IMR-90 (cell line): ENCODE measurements around the gene CTNNA1. TPM values are rescaled to one million over a fixed set of nuclear protein-coding genes. Genes with fewer than 3 reads are reported as not detected.

Source experiments
- ATAC-seq: fragments of 200-7000 bp; cut with Tn5 transposase; 2 replicates; pipeline ENCODE4 v1.9.1; 2020; ENCODE audit warnings: low read depth, mild to moderate bottlenecking, moderate library complexity
- BruUV-seq: library from RNA; stranded (reverse); fragments of 400-500 nt; replicated peaks from 2 replicates; lab custom pipeline; 2021; lab: Mats Ljungman, UMichigan
- CTCF ChIA-PET: fragments of 300-600 bp; formaldehyde crosslinking; extraction: SDS; loops from one replicate; lab custom pipeline; 2021; ENCODE audit warnings: antibody characterized with exemption; lab: Yijun Ruan, JAX
- POLR2A ChIA-PET: fragments of 300-600 bp; sonication (Branson Sonifier 250); formaldehyde crosslinking; loops from one replicate; lab custom pipeline; 2022; ENCODE audit warnings: antibody characterized with exemption; ENCODE audit not compliant: unreplicated experiment; lab: Charles Lee
- DNase-seq: peaks from one replicate; pipeline ENCODE4 v3.0.0; 2013
- H2AFZ ChIP-seq: replicated peaks from 2 replicates; pipeline ENCODE3; 2013; ENCODE audit warnings: low read length, mild to moderate bottlenecking; ENCODE audit not compliant: poor library complexity
- H2AK5ac ChIP-seq: 2 replicates; pipeline ENCODE4 v1.6.1; 2013; ENCODE audit warnings: low read depth, low read length, inconsistent platforms
- H2AK9ac ChIP-seq: replicated peaks from 2 replicates; pipeline ENCODE3; 2013; ENCODE audit warnings: mild to moderate bottlenecking, low read depth, low read length, moderate library complexity; ENCODE audit not compliant: poor library complexity
- H2BK120ac ChIP-seq: 2 replicates; pipeline ENCODE4 v1.6.1; 2013; ENCODE audit warnings: low read depth, low read length, inconsistent platforms
- H2BK15ac ChIP-seq: 3 replicates; pipeline ENCODE4 v1.6.1; 2013; ENCODE audit warnings: low read depth, low read length, inconsistent platforms
- H2BK20ac ChIP-seq: 2 replicates; pipeline ENCODE4 v1.6.1; 2013; ENCODE audit warnings: low read depth, mild to moderate bottlenecking, inconsistent platforms, low read length, moderate library complexity
- H2BK5ac ChIP-seq: 2 replicates; pipeline ENCODE4 v1.6.1; 2013; ENCODE audit warnings: mild to moderate bottlenecking, low read depth, low read length, inconsistent platforms; ENCODE audit not compliant: poor library complexity, severe bottlenecking
- H3K14ac ChIP-seq: replicated peaks from 2 replicates; pipeline ENCODE4 v1.6.1; 2013; ENCODE audit warnings: low read depth, low read length, inconsistent platforms
- H3K18ac ChIP-seq: 2 replicates; pipeline ENCODE4 v1.6.1; 2013; ENCODE audit warnings: low read depth, low read length, control low read depth
- H3K23ac ChIP-seq: 2 replicates; pipeline ENCODE4 v1.6.1; 2013; ENCODE audit warnings: low read depth, low read length, inconsistent platforms
- H3K27ac ChIP-seq: 2 replicates; pipeline ENCODE4 v1.5.1; 2013; ENCODE audit warnings: mild to moderate bottlenecking, control low read depth, low read length; ENCODE audit not compliant: insufficient read depth
- H3K27me3 ChIP-seq: 2 replicates; pipeline ENCODE4 v1.6.1; 2013; ENCODE audit warnings: low read length; ENCODE audit not compliant: control insufficient read depth, insufficient read depth
- H3K36me3 ChIP-seq: 2 replicates; pipeline ENCODE4 v1.6.1; 2013; ENCODE audit warnings: low read length, mixed read lengths; ENCODE audit not compliant: control insufficient read depth, insufficient read depth
- H3K4ac ChIP-seq: 2 replicates; pipeline ENCODE4 v1.6.1; 2013; ENCODE audit warnings: low read depth, low read length, inconsistent platforms
- H3K4me1 ChIP-seq: 2 replicates; pipeline ENCODE4 v1.6.1; 2013; ENCODE audit warnings: low read length, mixed read lengths; ENCODE audit not compliant: control insufficient read depth, insufficient read depth
- H3K4me2 ChIP-seq: 2 replicates; pipeline ENCODE4 v1.6.1; 2013; ENCODE audit warnings: low read depth, mild to moderate bottlenecking, control low read depth, low read length, moderate library complexity
- H3K4me3 ChIP-seq: 2 replicates; pipeline ENCODE4 v1.5.1; 2013; ENCODE audit warnings: low read depth, mild to moderate bottlenecking, control low read depth, low read length, moderate library complexity; ENCODE audit not compliant: insufficient read depth
- H3K56ac ChIP-seq: 2 replicates; pipeline ENCODE4 v1.6.1; 2013; ENCODE audit warnings: low read length, inconsistent platforms; ENCODE audit not compliant: insufficient read depth; ENCODE audit errors: extremely low read depth
- H3K79me1 ChIP-seq, 2 experiments: 2 replicates each; pipeline ENCODE4 v1.6.1; 2013; ENCODE audit warnings: low read length in 2 of 2, inconsistent platforms in 1 of 2, low read depth in 1 of 2
- H3K9ac ChIP-seq: 2 replicates; pipeline ENCODE4 v1.6.1; 2013; ENCODE audit warnings: low read depth, low read length, control low read depth
- H3K9me1 ChIP-seq: 2 replicates; pipeline ENCODE4 v1.6.1; 2013; ENCODE audit warnings: low read length, inconsistent platforms; ENCODE audit not compliant: insufficient read depth
- H3K9me3 ChIP-seq: 2 replicates; pipeline ENCODE4 v1.6.1; 2013; ENCODE audit warnings: low read length; ENCODE audit not compliant: control insufficient read depth, insufficient read depth
- H4K20me1 ChIP-seq: 2 replicates; pipeline ENCODE4 v1.6.1; 2013; ENCODE audit warnings: low read length, inconsistent platforms; ENCODE audit not compliant: insufficient read depth
- H4K5ac ChIP-seq: 2 replicates; pipeline ENCODE4 v1.6.1; 2013; ENCODE audit warnings: mild to moderate bottlenecking, low read depth, low read length, control low read depth
- H4K8ac ChIP-seq, 2 experiments: 2 replicates each; pipeline ENCODE4 v1.6.1; 2013; ENCODE audit warnings: low read depth in 2 of 2, low read length in 2 of 2, control low read depth in 1 of 2, inconsistent platforms in 1 of 2
- H4K91ac ChIP-seq: 2 replicates; pipeline ENCODE4 v1.6.1; 2013; ENCODE audit warnings: low read depth, low read length, inconsistent platforms; ENCODE audit not compliant: insufficient read depth
- BHLHE40 ChIP-seq: fragments of 150-350 bp; IDR thresholded peaks from 2 replicates; pipeline ENCODE4 v1.6.1; 2016; ENCODE audit warnings: mild to moderate bottlenecking, low read depth, low read length
- CEBPB ChIP-seq: IDR thresholded peaks from 2 replicates; pipeline ENCODE4 v1.6.1; 2012; ENCODE audit warnings: low read depth, low read length, improper control_type of control experiment
- ELK1 ChIP-seq: fragments of 150-350 bp; IDR thresholded peaks from 2 replicates; pipeline ENCODE4 v1.6.1; 2016; ENCODE audit warnings: low read depth, mild to moderate bottlenecking, low read length, moderate library complexity, borderline replicate concordance
- MAZ ChIP-seq: IDR thresholded peaks from 2 replicates; pipeline ENCODE4 v1.6.1; 2012; ENCODE audit warnings: low read depth, mild to moderate bottlenecking, low read length, improper control_type of control experiment, moderate library complexity, borderline replicate concordance
- NFE2L2 ChIP-seq: fragments of 150-350 bp; IDR thresholded peaks from 2 replicates; pipeline ENCODE4 v1.6.1; 2016; ENCODE audit warnings: low read depth, mild to moderate bottlenecking, low read length
- POLR2A ChIP-seq: IDR thresholded peaks from 2 replicates; pipeline ENCODE4 v1.6.1; 2012; ENCODE audit warnings: mild to moderate bottlenecking, low read depth, low read length
- RAD21 ChIP-seq: IDR thresholded peaks from 2 replicates; pipeline ENCODE4 v1.6.1; 2012; ENCODE audit warnings: low read length, improper control_type of control experiment
- RCOR1 ChIP-seq: IDR thresholded peaks from 2 replicates; pipeline ENCODE4 v1.6.1; 2012; ENCODE audit warnings: mild to moderate bottlenecking, low read length, improper control_type of control experiment; ENCODE audit not compliant: insufficient replicate concordance
- RFX5 ChIP-seq: IDR thresholded peaks from 2 replicates; pipeline ENCODE4 v1.8.0; 2012; ENCODE audit warnings: low read depth, mild to moderate bottlenecking, low read length, moderate library complexity
- WGBS, 2 experiments: methylation state at CpG; one replicate each; pipeline versions ENCODE4 v1.1.5 to v1.1.7; 2013; ENCODE audit warnings: missing lambda C conversion rate in 2 of 2; ENCODE audit not compliant: insufficient read length in 1 of 2; ENCODE audit errors: extremely low coverage in 2 of 2; 5-methylcytosine and 5-hydroxymethylcytosine counted together
- dilution Hi-C: fragments of 300-500 bp; cut with HindIII; formaldehyde crosslinking; loops from one replicate; pipeline ENCODE4 v1.14.3; 2018; ENCODE audit warnings: low sequenced_read_pairs; ENCODE audit not compliant: unreplicated experiment
- in situ Hi-C: fragments of 300-500 bp; cut with MboI; formaldehyde crosslinking; loops from 3 replicates; pipeline ENCODE4 v1.14.3; 2019; ENCODE audit warnings: low sequenced_read_pairs, inconsistent platforms, mixed read lengths
- intact Hi-C: fragments of 100-400 bp; cut with micrococcal nuclease; formaldehyde crosslinking; loops from 2 replicates; pipeline ENCODE4 v1.10.0; 2022
- polyA plus RNA-seq, 3 experiments: library from polyadenylated mRNA; depleted of rRNA; stranded (reverse); fragments of >200 nt; gene quantifications; 2 replicates each; pipeline ENCODE4 v1.2.3, GENCODE V29; 2012; ENCODE audit warnings: low replicate concordance in 1 of 3
- total RNA-seq: library from RNA; depleted of rRNA; stranded (reverse); fragments of >200 nt; gene quantifications from 2 replicates; pipeline ENCODE4 v1.2.3, GENCODE V29; 2012

The CTNNA1 gene
- total and polyA plus RNA-seq, 2 of the 4 experiments (the other 2 are of a cell fraction) = 220 to 471 TPM

GRCh38 chr5:138936225-138936967 is 183.2 kb downstream of the CTNNA1 start:
- Histone ChIP-seq H3K4ac (no peak overlapping the region), H3K9me1 (0 out of 2 replicates have a peak, but pooled peaks cover 8% of the 10 kb centered on the region), H4K5ac (no peak overlapping the region), H4K20me1 (peaks cover 3% of the 10 kb centered on the region; the same call in 1 of the 2 replicates), H3K9me3 (no peaks in the 10 kb centered on the region), H3K36me3 (peaks cover 50% of the 10 kb centered on the region), H2BK15ac (no peak overlapping the region), H2AFZ (no peak overlapping the region), H2BK120ac (no peak overlapping the region), H4K8ac (no peak overlapping the region), H3K79me1 (peaks cover 0 to 15% of the 10 kb centered on the region in 2 experiments; a peak in 2 of 4 replicates), H3K14ac (no peak overlapping the region), H3K56ac (no peak overlapping the region), H2BK20ac (no peak overlapping the region), H3K18ac (no peak overlapping the region), H3K23ac (no peak overlapping the region), H3K4me1 (no peaks in the 10 kb centered on the region; the same call in 1 of the 2 replicates), H2AK5ac (no peak overlapping the region), H3K27ac (no peak overlapping the region), H4K91ac (no peak overlapping the region), H2BK5ac (no peak overlapping the region), H3K9ac (no peak overlapping the region), H3K4me2 (no peak overlapping the region), H2AK9ac (no peak overlapping the region), H3K4me3 (no peak overlapping the region), H3K27me3 (no peaks in the 10 kb centered on the region)
- in situ Hi-C loops = no loop called here
- no TSS peak for BruUV-seq
- DNase-seq = no peak
- ATAC-seq = no peak; the same call in 1 of the 2 replicates
- TF ChIP-seq MAZ (no peak), RFX5 (no peak), ELK1 (no peak), CEBPB (no peak), NFE2L2 (no peak), RCOR1 (no peak), RAD21 (no peak), BHLHE40 (no peak), POLR2A (no peak)
- dilution Hi-C loops = no loop called here
- POLR2A ChIA-PET = no interaction called here
- intact Hi-C loops = no loop called here
- 97% methylated on average over 12 of the region's 22 CpGs; no CpG with 5 or more reads in 1 of the 2 experiments for WGBS, 2 experiments
- CTCF ChIA-PET = interaction anchor here (0.5 to 0.7 kb wide), 2 partner anchors 89 to 238 kb away, joined by 3 read pairs; no protein-coding TSS in a partner anchor
